DOHH2 (cell line): ENCODE measurements around the gene TIAM2.

Experiments used
- H3F3A ChIP-seq: fragments of 200-600 bp; sonication (generic), shearing (Covaris generic); 2 replicates; pipeline ENCODE4 v1.6.0; 2016; ENCODE audit warnings: antibody characterized with exemption, mild to moderate bottlenecking; ENCODE audit not compliant: control insufficient read depth, insufficient read depth
- H3K27ac ChIP-seq: fragments of 200-600 bp; sonication (generic); 2 replicates; pipeline ENCODE4 v1.5.1; 2014; ENCODE audit warnings: low read depth, mild to moderate bottlenecking, low read length, moderate library complexity
- H3K27me3 ChIP-seq: fragments of 200-600 bp; sonication (generic); 2 replicates; pipeline ENCODE4 v1.6.1; 2014; ENCODE audit warnings: mild to moderate bottlenecking, low read length, mixed read lengths; ENCODE audit not compliant: control insufficient read depth
- H3K36me3 ChIP-seq: fragments of 200-600 bp; sonication (generic); 2 replicates; pipeline ENCODE4 v1.6.1; 2014; ENCODE audit warnings: mild to moderate bottlenecking, low read length, moderate library complexity, mixed read lengths; ENCODE audit not compliant: control insufficient read depth
- H3K4me1 ChIP-seq: fragments of 200-600 bp; sonication (generic); 2 replicates; pipeline ENCODE4 v1.6.1; 2014; ENCODE audit warnings: mild to moderate bottlenecking, low read length, mixed read lengths; ENCODE audit not compliant: control insufficient read depth
- H3K4me2 ChIP-seq: fragments of 200-600 bp; sonication (generic); 2 replicates; pipeline ENCODE4 v1.6.0; 2014; ENCODE audit warnings: mild to moderate bottlenecking, low read length, moderate library complexity
- H3K4me3 ChIP-seq: fragments of 200-600 bp; sonication (generic); 2 replicates; pipeline ENCODE4 v1.5.1; 2014; ENCODE audit warnings: mild to moderate bottlenecking, low read length, mixed read lengths
- H3K79me2 ChIP-seq: fragments of 200-600 bp; sonication (generic); 2 replicates; pipeline ENCODE4 v1.6.1; 2014; ENCODE audit warnings: mild to moderate bottlenecking, low read length, mixed read lengths; ENCODE audit not compliant: control insufficient read depth
- H3K9me2 ChIP-seq: fragments of 200-600 bp; sonication (generic); replicated peaks from 2 replicates; pipeline ENCODE4 v1.6.1; 2014; ENCODE audit warnings: mild to moderate bottlenecking, low read length, mixed read lengths; ENCODE audit not compliant: control insufficient read depth
- H3K9me3 ChIP-seq: fragments of 200-600 bp; sonication (generic); 2 replicates; pipeline ENCODE4 v1.6.1; 2014; ENCODE audit warnings: antibody characterized with exemption, low read length, mixed read lengths; ENCODE audit not compliant: control insufficient read depth, insufficient read depth
- H4K20me1 ChIP-seq: fragments of 200-600 bp; sonication (generic); 2 replicates; pipeline ENCODE4 v1.6.0; 2014; ENCODE audit warnings: low read depth, mild to moderate bottlenecking, antibody characterized with exemption, low read length, moderate library complexity; ENCODE audit not compliant: control insufficient read depth, insufficient read depth
- EZH2phosphoT487 ChIP-seq: fragments of 200-600 bp; sonication (generic); IDR thresholded peaks from 2 replicates; pipeline ENCODE4 v1.6.1; 2017; ENCODE audit warnings: borderline replicate concordance, mild to moderate bottlenecking, antibody characterized with exemption, low read length, moderate library complexity, mixed read lengths
- TF ChIP-seq, protein P1 (sequence below): fragments of 200-600 bp; sonication (generic); IDR thresholded peaks from one replicate; pipeline ENCODE4 v1.5.1; 2014; ENCODE audit warnings: antibody characterized with exemption, mild to moderate bottlenecking, low read depth, low read length; ENCODE audit not compliant: poor library complexity, severe bottlenecking

TIAM2 gene

DNA sequence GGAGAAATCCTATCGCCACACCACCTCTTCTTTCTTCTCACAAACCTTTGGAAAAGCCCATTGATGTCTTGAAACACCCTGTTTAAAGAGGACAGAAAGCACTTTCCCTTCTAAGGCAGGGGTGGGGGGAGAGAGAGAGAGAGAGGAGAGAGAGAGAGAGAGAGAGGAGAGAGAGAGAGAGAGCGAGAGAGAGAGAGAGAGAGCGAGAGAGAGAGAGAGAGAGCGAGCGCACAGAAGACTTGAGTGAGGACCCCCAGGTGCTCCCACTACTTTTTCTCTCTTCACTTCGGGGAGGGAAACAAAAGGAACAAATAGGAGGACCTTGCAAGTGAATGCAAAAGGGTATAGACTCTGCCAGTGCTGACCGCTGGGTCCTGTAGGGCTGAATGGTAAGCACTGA lies 52.4 kb downstream of the TIAM2 start:
- Histone ChIP-seq H3K79me2 (no peaks in the 10 kb centered on the region), H3F3A (no peaks in the 10 kb centered on the region), H3K36me3 (no peaks in the 10 kb centered on the region), H3K27ac (no peak overlapping the region), H3K9me2 (no peaks in the 10 kb centered on the region), H3K9me3 (no peaks in the 10 kb centered on the region), H4K20me1 (no peaks in the 10 kb centered on the region), H3K4me2 (no peak overlapping the region), H3K4me3 (no peak overlapping the region), H3K27me3 (peaks cover 3% of the 10 kb centered on the region; the same call in 1 of the 2 replicates), H3K4me1 (no peaks in the 10 kb centered on the region)
- no peak for TF ChIP-seq EZH2phosphoT487
- TF ChIP-seq, protein P1, sequence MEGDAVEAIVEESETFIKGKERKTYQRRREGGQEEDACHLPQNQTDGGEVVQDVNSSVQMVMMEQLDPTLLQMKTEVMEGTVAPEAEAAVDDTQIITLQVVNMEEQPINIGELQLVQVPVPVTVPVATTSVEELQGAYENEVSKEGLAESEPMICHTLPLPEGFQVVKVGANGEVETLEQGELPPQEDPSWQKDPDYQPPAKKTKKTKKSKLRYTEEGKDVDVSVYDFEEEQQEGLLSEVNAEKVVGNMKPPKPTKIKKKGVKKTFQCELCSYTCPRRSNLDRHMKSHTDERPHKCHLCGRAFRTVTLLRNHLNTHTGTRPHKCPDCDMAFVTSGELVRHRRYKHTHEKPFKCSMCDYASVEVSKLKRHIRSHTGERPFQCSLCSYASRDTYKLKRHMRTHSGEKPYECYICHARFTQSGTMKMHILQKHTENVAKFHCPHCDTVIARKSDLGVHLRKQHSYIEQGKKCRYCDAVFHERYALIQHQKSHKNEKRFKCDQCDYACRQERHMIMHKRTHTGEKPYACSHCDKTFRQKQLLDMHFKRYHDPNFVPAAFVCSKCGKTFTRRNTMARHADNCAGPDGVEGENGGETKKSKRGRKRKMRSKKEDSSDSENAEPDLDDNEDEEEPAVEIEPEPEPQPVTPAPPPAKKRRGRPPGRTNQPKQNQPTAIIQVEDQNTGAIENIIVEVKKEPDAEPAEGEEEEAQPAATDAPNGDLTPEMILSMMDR = no peak

DNA sequence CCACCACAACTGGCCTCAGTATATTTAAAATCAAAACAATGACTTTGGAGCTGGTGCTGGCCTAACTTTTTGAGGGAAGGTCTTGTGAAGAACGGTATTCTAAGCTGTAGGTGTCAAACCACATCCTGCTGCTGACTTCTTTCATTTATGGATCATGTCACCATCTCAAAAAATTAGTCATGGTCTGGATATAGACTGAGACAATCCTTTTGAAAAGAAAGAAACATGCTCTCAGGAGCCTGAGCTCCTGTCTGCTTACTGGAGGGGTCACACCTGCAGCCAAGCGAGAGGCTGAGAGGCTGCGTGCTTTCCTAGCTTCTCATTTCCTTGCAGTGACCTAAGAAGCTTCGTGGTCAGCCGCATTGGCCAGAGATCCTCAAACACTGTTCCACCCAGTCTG lies 55.2 kb downstream of the TIAM2 start:
- Histone ChIP-seq H3K9me2 (no peaks in the 10 kb centered on the region), H3F3A (no peaks in the 10 kb centered on the region), H3K4me2 (no peak overlapping the region), H3K36me3 (no peaks in the 10 kb centered on the region), H3K4me3 (no peak overlapping the region), H3K4me1 (no peaks in the 10 kb centered on the region), H4K20me1 (no peaks in the 10 kb centered on the region), H3K9me3 (no peaks in the 10 kb centered on the region), H3K27me3 (peaks cover 3% of the 10 kb centered on the region), H3K79me2 (no peaks in the 10 kb centered on the region), H3K27ac (no peak overlapping the region)
- no peak for TF ChIP-seq EZH2phosphoT487
- TF ChIP-seq, protein P1 = no peak

DNA sequence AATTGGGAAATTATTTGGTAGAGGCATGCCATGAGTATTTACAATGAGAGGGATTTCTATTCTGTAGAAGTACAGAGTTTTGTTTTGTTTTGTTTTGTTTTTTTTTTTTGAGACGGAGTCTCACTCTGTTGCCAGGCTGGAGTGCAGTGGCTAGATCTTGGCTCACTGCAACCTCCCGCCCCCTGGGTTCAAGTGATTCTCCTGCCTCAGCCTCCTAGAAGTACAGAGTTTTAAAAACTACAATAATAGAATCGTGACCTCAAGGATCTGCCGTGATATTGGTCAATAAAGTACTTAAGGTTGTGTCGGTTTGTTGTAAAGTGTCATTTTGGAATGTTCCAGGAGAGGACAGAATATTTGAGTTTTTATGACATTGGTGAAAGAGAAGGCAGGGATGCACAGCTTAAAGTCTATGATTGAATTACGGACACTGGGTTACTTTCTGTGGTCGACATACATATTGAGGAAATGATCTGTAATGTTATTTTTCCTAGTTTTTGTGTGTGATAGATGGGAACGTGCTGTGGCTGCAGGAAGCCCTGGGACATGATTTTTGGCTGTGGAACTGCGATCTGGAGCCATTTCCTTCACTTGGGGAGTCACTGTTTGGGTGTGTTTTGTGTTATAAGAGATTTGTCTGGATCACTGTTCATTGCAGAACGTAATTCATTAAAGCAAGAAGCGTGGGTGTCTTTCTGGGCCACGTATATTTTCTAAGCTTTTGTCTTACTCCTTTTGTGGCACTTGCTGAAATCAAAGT lies 59.6 kb downstream of the TIAM2 start:
- H4K20me1 ChIP-seq = no peaks in the 10 kb centered on the region
- peaks cover 3% of the 10 kb centered on the region for H3K27me3 ChIP-seq
- H3K36me3 ChIP-seq = no peaks in the 10 kb centered on the region
- no peaks in the 10 kb centered on the region for H3F3A ChIP-seq
- H3K4me2 ChIP-seq = no peak overlapping the region
- TF ChIP-seq, protein P1 = no peak
- TF ChIP-seq EZH2phosphoT487 = no peak
- no peaks in the 10 kb centered on the region for H3K79me2 ChIP-seq
- no peak overlapping the region for H3K27ac ChIP-seq
- no peaks in the 10 kb centered on the region for H3K9me3 ChIP-seq
- H3K9me2 ChIP-seq = no peaks in the 10 kb centered on the region
- no peaks in the 10 kb centered on the region for H3K4me1 ChIP-seq
- H3K4me3 ChIP-seq = no peak overlapping the region
